SU-DHL-6 (cell line): ENCODE data around the gene UACA.

ENCODE experiments used
- EZH2phosphoT487 ChIP-seq: fragments of 200-600 bp; sonication (generic), shearing (Covaris generic); conservative IDR thresholded peaks from 2 replicates; pipeline ENCODE4 v1.6.1; 2018; ENCODE audit warnings: mild to moderate bottlenecking, antibody characterized with exemption, low read length, moderate library complexity, mixed read lengths
- TF ChIP-seq, protein P1 (sequence below): fragments of 200-600 bp; sonication (generic); IDR thresholded peaks from one replicate; pipeline ENCODE4 v1.5.1; 2017; ENCODE audit warnings: antibody characterized with exemption, mild to moderate bottlenecking, low read length, moderate library complexity; ENCODE audit not compliant: insufficient read depth, poor library complexity, severe bottlenecking

DNA sequence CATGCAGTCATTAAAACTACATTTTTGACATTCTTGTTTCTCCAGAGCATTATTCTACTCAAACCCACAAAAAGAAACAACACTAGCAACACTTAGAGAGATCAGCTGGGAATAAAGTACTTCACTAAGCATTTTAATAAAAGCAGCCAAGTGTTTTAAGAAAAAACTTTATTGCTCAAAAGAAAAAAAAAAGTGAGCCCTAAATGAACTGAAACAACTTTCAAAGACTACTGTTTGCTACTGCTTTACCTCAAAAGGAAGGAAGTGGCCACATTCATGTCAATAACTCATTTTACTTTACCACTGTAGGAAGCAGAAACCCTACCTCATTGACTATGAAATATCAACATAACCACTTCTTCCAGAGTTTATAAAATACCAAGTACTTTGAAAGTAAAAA, 91.3 kb downstream of the UACA start:
- TF ChIP-seq, protein P1, sequence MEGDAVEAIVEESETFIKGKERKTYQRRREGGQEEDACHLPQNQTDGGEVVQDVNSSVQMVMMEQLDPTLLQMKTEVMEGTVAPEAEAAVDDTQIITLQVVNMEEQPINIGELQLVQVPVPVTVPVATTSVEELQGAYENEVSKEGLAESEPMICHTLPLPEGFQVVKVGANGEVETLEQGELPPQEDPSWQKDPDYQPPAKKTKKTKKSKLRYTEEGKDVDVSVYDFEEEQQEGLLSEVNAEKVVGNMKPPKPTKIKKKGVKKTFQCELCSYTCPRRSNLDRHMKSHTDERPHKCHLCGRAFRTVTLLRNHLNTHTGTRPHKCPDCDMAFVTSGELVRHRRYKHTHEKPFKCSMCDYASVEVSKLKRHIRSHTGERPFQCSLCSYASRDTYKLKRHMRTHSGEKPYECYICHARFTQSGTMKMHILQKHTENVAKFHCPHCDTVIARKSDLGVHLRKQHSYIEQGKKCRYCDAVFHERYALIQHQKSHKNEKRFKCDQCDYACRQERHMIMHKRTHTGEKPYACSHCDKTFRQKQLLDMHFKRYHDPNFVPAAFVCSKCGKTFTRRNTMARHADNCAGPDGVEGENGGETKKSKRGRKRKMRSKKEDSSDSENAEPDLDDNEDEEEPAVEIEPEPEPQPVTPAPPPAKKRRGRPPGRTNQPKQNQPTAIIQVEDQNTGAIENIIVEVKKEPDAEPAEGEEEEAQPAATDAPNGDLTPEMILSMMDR = no peak
- no peak for TF ChIP-seq EZH2phosphoT487
